ENCODE measurements around the gene PDE6C.

Gene PDE6C

DNA sequence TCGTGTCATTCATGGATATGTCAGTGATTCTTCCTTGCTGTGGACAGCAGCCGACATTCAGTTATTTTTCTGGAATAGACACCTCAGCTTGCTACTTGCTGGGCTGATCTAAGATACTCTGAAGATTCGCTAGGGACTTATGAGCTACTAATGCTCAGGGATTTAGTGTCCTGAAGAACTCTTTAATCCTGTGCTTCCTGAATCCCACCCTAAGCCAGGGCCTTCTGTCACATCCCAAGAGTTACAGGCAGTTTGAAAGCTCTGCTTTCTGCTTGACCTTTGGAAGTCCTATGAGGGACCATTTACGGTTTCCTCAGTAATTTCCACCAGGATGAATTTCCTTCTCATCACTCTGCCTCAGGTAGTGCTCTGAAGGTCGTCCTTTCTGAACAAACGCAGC is at the start of gene PDE6C:
Gene PDE6C (plus strand): TSS at position 227 of the 400 bp plus-strand sequence. CDS start 189 bp downstream, outside the sequence.
- no peak for DNase-seq (ENCODE audit: low spot score)

DNA sequence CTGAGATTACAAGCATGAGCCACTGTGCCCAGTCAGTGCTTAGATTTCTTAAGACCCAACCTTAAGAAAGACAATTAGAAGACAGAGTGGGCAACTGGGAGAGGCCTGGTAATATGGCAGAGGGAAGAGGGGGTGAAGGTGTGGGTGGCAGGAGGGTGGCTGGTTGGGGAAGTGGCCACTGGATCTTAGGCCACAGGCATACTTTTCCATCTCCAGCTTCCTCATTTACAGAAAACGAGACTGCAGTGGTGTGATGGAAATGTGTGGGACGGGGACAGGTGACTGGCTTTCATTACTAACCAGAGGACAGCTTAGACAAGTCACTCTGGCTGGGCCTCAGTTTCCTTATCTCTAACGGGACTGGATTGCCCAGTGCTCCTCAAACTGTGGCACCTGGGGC is 46.9 kb upstream of the PDE6C start:
- DNase-seq (ENCODE audit: low spot score) = no peak

DNA sequence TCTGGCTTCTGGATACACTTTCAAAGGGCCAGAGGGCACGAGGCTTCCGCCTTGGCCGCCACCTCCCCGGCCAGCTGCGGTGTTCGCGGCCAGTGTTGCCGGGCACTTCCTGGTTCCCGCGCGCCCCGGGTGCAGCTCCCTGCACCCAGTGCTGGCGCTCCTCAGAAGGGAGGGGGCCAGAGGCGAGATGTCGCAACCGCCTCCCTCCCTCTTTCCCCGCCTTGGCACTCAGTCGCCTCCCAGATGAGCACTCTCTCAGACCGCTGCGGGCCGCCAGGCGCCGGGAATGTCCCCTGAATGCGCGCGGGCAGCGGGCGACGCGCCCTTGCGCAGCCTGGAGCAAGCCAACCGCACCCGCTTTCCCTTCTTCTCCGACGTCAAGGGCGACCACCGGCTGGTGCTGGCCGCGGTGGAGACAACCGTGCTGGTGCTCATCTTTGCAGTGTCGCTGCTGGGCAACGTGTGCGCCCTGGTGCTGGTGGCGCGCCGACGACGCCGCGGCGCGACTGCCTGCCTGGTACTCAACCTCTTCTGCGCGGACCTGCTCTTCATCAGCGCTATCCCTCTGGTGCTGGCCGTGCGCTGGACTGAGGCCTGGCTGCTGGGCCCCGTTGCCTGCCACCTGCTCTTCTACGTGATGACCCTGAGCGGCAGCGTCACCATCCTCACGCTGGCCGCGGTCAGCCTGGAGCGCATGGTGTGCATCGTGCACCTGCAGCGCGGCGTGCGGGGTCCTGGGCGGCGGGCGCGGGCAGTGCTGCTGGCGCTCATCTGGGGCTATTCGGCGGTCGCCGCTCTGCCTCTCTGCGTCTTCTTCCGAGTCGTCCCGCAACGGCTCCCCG is 45.7 kb upstream of the PDE6C start, which contains the start of gene FFAR4:
Gene FFAR4 (plus strand): TSS at position 231 of the 842 bp plus-strand sequence. CDS start 56 bp downstream, at position 287.
- DNase-seq (ENCODE audit: low spot score) = no peak

DNA sequence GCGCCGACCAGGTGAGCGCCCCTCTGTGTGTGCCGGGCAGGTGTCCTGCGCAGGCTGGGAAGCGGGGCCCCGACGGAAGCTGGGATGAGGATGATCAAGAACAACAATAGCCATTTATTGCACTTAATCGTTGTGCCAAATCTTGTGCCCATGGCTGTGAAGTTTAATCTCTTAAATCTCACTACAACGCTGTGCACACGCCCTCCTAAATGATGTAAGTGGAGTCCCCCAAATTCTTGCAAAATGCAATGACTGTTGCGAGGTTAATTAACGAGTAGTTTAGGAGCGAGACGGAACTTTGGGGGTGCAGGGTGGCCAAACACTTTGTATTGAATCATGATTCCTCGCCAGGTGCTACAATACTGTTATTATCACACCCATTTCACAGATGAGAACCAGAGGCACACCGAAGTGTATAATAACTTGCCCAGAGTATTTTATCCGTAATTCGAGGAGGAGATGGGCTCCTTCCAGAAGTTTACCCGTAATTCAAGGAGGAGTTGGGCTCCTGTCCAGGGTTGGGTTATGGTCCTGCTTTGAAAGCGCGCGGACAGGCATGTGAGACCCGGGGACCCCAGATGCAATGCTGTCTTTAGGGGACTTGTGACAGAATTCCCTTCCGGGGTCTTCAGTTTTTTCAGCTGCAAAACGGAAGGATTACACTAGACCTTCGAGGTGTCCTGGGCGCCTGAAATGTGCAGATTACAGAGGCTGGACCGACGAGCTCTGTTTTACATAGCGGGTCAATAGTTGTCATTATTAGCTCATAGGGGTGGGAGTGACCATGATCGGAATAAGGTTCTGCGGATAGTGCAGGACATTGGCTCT is 44.8 kb upstream of the PDE6C start:
- DNase-seq (ENCODE audit: low spot score) = no peak

DNA sequence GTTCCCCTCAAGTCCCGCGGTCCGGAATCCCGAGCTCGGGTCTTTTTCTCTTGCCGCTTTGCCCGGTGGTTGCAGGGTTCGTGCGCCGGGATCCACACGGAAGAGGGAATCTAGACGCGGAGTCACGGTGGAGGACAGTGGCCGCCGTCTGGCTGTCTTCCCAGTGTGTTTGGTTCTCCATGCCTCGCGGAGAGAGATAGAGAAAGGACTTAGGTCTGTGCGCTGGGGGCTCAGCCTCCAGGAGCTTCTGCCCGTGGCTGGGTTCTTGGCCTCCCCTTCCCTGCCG is 44.3 kb upstream of the PDE6C start:
- no peak for DNase-seq (ENCODE audit: low spot score)

DNA sequence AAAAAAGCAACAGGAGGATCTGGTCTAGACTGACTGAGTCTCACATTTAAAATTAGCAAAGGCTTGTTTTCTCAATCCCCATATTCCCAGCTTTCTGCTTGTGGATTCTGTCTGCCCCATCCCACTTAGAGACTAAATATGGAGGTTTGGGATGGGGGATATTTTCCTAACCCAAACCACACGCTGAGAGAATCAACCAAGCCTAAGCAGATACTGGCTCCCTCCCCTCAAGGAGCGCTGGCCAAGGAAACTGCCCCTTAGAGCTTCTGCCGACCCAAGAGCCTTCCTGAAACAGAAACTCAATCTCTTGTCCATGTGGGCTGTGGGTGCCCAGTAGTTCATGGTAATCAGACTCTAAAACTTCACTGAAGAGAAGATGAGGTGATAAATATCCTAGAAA is 42.0 kb upstream of the PDE6C start:
- no peak for DNase-seq (ENCODE audit: low spot score)

DNA sequence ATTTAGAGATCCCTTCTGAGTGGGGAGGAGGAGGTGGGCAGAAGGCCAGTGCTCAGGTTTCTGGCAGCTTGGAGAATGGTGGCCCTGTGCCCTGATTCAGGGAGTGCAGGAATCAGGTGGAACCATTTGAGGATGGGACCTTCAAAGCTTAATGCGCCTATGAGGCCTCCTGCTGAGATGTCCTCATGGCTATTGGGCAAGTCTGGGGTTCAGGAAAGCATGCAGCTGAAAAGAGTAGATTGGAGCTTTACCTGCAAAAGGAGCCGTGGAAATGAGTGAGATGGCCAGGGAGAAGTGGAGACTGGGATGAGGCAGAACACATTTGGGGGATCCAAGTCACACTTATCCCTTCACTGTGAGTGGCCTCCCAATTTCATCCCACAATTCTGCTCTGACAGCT is 39.7 kb upstream of the PDE6C start:
- DNase-seq (ENCODE audit: low spot score) = no peak

DNA sequence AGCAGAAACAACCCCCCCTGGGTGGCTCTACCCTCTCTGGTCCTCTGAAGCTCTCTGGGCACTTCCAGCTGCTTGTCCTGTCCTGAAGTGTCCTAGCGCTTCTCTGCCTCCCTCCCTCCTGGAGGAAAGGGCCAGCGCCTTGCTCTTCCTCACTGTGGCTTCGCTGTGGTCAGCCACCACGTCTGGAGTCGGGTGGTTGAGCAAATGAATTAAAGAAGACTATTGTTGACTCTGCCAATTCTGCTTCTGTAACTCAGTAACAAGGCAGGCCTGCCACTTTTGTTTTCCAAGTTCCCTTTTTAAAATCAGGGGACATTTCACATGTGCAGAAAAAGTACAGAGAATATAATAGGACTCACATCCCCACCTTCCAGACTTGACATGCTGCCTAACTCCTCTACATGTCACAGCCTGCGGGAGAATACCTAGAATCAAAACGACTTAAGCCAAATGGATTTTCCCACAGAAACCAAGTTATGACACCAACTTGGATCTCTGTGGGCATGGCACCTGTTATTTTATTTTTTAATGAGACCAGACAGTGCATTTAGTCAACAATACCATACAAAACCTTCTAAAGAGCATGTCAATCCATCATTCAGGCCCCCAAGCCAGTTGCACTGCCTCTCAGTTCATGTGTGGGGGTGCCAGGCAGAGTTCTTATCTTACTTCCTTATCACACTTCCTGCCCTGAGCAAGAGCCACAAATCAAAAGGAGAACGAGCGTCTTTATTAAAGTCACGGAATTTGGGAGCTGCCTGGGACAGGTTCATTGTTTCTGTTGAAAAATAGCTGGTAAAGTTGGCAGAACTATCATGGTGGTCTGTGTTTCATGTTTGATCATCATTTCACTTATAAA is 39.1 kb upstream of the PDE6C start:
- no peak for DNase-seq (ENCODE audit: low spot score)

DNA sequence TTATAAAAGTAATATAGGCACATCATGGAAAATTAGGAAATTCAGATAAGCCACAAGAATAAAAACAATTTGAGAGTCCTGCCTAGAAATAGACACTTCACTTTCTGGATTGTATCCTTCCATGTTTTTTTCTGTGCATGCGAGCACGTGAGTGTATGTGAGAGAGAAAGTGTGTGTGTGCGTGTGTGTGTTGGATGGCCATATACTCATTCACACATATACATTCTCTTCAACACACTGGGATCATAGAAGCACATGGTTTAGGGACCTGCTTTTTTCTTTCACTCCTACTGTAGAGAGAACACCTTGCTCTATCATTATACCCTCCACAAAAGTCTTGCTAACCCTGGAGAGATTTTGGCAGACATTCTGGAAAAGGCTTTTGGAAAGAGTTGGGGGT is 38.4 kb upstream of the PDE6C start:
- DNase-seq (ENCODE audit: low spot score) = no peak

DNA sequence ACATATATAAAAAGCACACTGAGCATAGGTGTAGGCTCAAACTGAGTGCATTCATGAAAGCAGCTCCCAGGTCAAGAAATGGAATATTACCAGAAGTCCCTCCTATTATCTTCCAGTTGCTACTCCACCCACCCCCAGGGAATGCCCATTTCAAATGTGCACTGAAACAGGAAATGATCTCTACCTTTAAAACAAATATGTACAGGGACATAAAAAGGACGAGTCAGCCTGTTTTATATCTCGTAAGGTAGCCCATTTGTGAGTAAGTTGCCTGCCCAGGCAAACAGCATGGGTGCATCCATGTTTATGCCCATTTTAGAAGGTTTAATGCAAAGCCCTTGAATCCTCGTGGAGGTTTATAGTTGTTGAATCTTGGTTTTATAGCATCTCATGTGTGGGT is 35.4 kb upstream of the PDE6C start:
- no peak for DNase-seq (ENCODE audit: low spot score)

DNA sequence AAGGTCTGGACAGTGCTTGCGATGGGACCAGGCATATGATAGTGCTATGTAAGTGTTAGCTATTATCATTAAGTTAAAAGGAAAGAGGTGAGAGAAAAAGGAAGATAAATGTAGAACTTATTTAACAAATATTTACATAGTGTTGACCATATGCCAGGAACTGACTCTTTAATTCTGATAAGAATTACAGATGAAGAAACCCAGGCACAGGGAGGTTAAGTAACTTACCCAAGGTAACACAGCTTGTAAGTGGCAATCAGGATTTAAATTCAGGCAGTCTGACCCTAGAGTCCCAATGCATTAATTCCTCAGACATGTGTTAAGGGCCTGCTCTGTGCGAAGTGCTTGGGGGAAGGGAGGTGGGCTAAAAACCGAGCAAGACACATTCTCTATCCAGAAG is 34.8 kb upstream of the PDE6C start:
- DNase-seq (ENCODE audit: low spot score) = no peak

DNA sequence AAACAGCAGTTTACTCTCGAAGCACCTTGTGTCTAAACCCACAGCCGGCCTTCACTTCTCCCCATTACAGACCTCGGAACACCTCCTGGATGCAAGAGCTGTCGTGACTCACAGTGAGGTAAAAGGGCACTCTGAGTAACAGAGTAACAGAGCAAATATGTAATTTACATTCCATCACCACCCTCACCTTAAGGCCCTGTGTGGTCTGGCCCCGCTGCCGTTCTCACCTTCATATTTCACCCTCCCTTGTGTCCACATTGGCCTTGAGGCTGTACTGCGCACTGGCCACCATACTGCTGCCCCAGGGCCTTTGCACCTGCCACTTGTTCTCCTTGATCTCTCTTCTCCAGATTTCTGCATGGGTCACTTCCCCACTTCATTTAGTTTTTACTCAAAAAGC is 33.2 kb upstream of the PDE6C start:
- DNase-seq (ENCODE audit: low spot score) = no peak

DNA sequence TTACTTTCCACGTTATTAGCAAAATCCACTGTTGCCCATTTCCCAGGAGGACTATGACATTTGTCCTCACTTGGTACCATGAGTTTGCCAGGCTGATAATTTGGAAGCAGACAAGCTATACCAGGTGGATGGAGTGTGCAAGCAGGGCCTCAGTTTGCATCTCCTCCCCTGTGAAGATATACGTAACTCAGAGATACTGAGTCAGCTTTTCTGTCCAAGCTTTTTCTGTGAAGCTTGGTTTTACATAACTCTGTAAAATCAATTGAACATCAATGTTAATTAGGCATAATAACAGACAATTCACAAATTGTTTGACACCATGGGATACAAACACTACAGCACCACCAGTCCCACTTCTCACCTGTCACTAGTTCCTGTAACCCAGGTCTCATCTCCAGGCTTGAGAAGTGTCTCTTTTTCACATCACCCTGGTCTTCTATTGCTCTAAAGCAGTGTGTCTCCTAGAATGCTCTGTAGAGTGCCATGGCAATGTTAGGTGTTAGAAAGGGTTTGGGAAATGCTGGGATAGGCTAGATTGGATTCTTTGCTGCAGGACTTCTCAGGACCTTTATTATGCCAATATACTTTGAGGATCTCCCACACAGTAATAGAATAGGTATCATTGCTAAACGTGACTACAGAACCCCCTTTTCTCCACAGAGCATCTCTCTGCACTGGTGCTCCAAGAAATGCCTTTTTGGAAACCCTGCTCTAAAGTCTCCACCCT is 32.2 kb upstream of the PDE6C start:
- no peak for DNase-seq (ENCODE audit: low spot score)

DNA sequence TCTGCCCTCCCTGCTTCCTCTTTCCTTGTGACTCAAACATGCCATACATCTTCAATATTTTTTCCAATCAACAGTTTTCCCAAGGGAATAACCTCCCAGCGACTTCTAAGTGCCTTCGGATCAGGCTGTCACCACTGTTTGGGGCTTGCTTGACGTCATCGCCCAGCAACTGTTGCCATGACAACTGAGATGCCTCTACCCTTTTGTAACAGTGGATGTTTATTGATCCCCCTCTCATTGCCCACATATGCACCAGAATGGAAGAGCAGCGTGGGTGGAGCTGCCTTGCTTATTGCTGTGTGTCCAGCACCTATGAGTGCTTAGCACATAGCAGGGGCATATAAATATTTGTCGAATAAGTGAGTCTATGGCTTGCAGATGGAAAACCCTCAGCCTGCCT is 31.5 kb upstream of the PDE6C start:
- DNase-seq (ENCODE audit: low spot score) = no peak

DNA sequence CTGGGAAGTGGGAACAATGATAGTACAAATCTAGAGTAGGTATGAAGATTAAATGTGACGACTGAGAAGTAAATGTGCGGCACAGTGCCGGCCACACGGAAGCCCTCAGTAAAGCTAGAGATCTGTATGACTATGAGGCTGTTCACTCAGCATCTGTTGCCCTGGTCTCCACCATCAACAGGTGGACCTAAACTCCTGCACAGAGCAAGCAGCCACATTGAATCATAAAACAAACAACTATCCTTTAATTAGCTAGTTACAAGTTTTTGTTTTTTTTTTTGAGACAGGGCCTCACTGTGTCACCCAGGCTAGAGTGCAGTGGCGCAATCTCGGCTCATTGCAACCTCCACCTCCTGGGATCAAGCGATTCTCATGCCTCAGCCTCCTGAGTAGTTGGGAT is 27.9 kb upstream of the PDE6C start:
- DNase-seq (ENCODE audit: low spot score) = no peak

DNA sequence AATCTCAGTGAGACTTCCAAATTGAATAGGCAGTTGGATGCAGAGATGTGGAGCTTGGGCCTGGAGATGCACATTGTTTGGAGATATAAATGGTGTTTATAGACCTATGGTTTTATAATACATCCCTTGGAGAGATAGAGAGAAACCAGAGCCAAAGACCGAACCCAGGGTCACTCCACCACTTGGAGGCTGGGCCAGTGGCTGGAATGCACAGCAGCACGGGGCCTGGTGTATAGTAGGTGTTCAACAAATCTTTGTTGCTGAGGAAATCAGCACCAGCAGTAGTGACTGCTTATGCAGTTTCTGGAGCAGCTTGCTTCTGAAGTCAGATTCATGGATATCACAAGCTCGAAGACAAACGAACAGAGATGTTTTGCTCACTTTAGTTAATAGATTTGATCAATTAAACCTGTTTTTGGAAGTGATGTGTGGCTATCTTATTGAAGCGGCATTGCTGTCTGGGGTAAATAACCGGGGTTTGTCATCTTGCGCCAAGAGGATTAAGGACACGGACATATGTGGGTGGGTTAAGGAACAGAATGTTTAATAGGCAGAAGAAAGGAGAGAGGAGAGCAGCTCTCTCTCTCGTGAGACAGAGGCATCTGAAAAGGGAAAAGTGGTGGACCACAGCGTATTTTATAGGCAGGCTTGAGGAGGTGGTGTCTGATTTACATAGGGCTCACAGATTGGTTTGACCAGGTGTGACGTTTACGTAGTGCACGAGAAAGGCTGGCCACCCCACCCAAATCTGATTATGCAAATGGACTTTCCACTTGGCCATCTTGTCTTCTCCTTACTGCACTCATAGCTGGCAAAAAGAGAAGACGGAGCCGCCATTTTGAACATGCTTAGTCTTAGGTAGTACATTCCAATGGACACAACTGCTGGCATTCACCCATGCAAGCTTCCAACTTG is 22.4 kb upstream of the PDE6C start:
- DNase-seq (ENCODE audit: low spot score) = no peak

DNA sequence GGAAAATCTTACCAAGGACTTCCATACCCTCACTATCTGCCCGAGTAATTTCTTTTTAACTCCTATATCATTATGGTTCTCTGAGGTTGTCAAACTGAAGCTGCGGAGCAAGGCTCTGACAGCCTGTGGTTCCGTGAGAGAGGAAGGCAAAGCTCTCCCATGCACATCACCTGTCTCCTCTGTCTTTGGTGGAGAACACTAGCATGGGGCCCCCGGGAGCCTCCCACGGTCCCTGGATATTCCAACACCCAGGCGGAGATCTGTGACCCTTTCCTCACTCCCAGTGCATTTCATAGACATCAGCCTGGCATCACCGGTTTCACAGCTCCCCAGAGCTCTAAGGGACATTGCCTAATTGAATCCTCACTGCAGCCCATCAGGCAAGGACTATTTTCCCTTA is 21.7 kb upstream of the PDE6C start:
- no peak for DNase-seq (ENCODE audit: low spot score)

DNA sequence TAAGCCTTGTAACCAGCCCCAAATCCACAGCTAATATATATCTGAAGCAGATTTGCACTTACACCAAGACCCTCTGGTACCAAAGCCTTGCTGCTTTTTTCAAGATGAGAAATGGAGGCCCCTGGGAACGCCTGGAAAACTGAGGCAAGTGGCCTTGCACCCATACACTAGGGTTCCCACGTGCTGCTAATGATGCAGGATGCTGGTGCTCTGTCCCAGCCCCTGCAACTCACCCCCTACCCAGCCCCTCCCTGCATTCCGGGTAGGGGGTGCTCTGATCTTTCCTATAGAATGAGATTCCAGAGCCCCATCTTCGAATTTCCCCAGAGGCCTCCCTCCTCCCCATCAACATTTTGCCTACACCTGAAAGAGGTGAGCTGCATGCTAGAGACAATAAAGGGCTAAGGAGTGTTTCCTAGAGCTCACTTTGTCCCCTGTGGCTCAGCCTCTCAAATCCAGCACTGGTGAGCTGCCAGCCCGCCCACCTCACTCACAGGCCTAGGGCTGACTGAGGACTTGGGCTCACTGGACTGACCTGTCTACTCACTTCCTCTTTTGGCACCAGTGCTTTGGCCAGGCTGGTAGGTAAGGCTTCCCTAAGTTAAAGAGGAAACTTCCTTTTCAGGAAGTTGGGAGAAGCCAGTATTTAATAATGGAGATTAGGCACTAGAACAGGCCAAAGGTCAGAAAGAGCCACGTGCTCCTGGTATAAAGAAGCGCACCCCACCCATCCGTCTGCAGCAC is 21.1 kb upstream of the PDE6C start:
- DNase-seq (ENCODE audit: low spot score) = no peak

DNA sequence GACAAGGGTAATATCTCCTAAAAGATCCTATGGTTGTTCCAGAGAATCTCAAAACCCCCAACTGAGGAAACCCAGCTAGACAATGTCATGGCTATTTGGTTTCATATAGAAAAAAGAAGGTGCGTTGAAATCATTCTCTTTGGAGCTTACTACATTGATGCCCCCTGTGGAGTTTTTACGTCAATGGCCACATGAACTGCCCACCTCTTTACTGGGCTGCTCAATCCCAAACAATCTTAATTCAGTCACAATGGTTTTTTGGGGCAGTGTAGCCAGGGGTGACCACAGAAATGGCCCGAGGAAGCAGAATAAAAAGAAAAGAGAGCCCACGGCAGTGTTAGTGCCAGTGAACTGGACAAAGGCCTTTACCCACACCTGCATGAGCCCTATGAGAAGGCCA is 19.1 kb upstream of the PDE6C start:
- no peak for DNase-seq (ENCODE audit: low spot score)

DNA sequence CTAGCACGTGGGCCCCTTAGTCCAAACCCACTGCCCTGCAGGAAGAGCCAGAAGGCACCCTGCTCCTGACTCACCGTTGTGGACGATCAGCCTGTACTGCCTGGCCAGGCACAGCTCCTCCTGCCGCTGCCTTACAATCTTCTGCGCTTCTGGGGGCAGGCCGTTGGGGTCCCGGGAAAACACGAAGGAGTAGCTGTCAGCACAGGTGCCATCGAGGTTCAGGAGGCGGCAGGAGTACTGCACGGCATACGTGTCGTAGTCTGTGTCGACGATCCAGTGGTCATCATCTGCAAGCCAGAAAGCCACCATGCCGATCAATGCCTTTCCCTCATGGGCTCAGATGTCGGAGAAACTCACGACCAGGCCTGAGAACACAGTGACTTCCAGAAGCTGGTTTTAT is 18.6 kb upstream of the PDE6C start:
- no peak for DNase-seq (ENCODE audit: low spot score)
